Glutamatergic neuron (in vitro differentiated cells): ENCODE results near the gene PADI3. TPM values are rescaled to one million over a fixed set of nuclear protein-coding genes. Genes with fewer than 3 reads are reported as not detected.

Experiments used
- DNase-seq: peaks from one replicate; pipeline ENCODE4 v3.0.0; 2022
- H3K27ac Mint-ChIP-seq: one replicate; pipeline ENCODE4 v1.8.0; 2020; ENCODE audit warnings: mild to moderate bottlenecking, mixed read lengths, inconsistent platforms; ENCODE audit not compliant: unreplicated experiment
- H3K27me3 Mint-ChIP-seq: one replicate; pipeline ENCODE4 v1.8.0; 2020; ENCODE audit warnings: mild to moderate bottlenecking, moderate library complexity, mixed read lengths, inconsistent platforms; ENCODE audit not compliant: unreplicated experiment
- H3K36me3 Mint-ChIP-seq: one replicate; pipeline ENCODE4 v1.8.0; 2020; ENCODE audit warnings: mild to moderate bottlenecking, mixed read lengths, inconsistent platforms; ENCODE audit not compliant: unreplicated experiment
- H3K4me1 Mint-ChIP-seq: one replicate; pipeline ENCODE4 v1.8.0; 2020; ENCODE audit warnings: mild to moderate bottlenecking, low read depth, mixed read lengths, inconsistent platforms; ENCODE audit not compliant: unreplicated experiment
- H3K4me3 Mint-ChIP-seq: one replicate; pipeline ENCODE4 v1.8.0; 2020; ENCODE audit warnings: mild to moderate bottlenecking, mixed read lengths, inconsistent platforms; ENCODE audit not compliant: unreplicated experiment
- H3K9me3 Mint-ChIP-seq: one replicate; pipeline ENCODE4 v1.8.0; 2020; ENCODE audit warnings: mild to moderate bottlenecking, moderate library complexity, mixed read lengths, inconsistent platforms; ENCODE audit not compliant: unreplicated experiment
- CTCF ChIP-seq: fragments of 200-600 bp; sonication (generic); IDR thresholded peaks from one replicate; pipeline ENCODE4 v1.5.0; 2021; ENCODE audit not compliant: partially characterized antibody, unreplicated experiment
- total RNA-seq: library from RNA; stranded (reverse); fragmentation: NEBNext Ultra II Directional; extraction: Animal tissue kit (Norgen Biotek cat#: 25700); gene quantifications from one replicate; pipeline ENCODE4 v1.2.1, GENCODE V29; 2021; ENCODE audit not compliant: unreplicated experiment

The PADI3 gene
- total RNA-seq, 1 donor from 2014 or later = not detected

- no peak for DNase-seq
- no peak for TF ChIP-seq CTCF
- Mint-ChIP-seq H3K4me1 (no peaks in the 10 kb centered on the region), H3K27me3 (peaks cover 7% of the 10 kb centered on the region), H3K4me3 (no peak overlapping the region), H3K36me3 (no peaks in the 10 kb centered on the region), H3K27ac (no peak overlapping the region), H3K9me3 (peaks cover 5% of the 10 kb centered on the region)
These were observed 18.1 kb upstream of the PADI3 start for GRCh38 chr1:17230671-17231310.

- no peak for DNase-seq
- no peak for TF ChIP-seq CTCF
- no peak overlapping the region for H3K27ac Mint-ChIP-seq
- H3K4me1 Mint-ChIP-seq = no peaks in the 10 kb centered on the region
- no peak overlapping the region for H3K4me3 Mint-ChIP-seq
- no peaks in the 10 kb centered on the region for H3K36me3 Mint-ChIP-seq
- peaks cover 3% of the 10 kb centered on the region for H3K9me3 Mint-ChIP-seq
- H3K27me3 Mint-ChIP-seq = peaks cover 12% of the 10 kb centered on the region
These were observed 15.9 kb upstream of the PADI3 start for GRCh38 chr1:17232759-17233661.

- peaks cover 3% of the 10 kb centered on the region for H3K9me3 Mint-ChIP-seq
- no peaks in the 10 kb centered on the region for H3K4me1 Mint-ChIP-seq
- DNase-seq = no peak
- peaks cover 12% of the 10 kb centered on the region for H3K27me3 Mint-ChIP-seq
- no peak overlapping the region for H3K4me3 Mint-ChIP-seq
- H3K27ac Mint-ChIP-seq = no peak overlapping the region
- TF ChIP-seq CTCF = no peak
- H3K36me3 Mint-ChIP-seq = no peaks in the 10 kb centered on the region
These were observed 15.1 kb upstream of the PADI3 start for GRCh38 chr1:17233675-17234320.

GRCh38 chr1:17234405-17234804 lies 14.5 kb upstream of the PADI3 start:
- Mint-ChIP-seq H3K27ac (no peak overlapping the region), H3K36me3 (no peaks in the 10 kb centered on the region)

More at GRCh38 chr1:17234405-17234804, 14.5 kb upstream of the PADI3 start:
- H3K9me3 Mint-ChIP-seq = peaks cover 3% of the 10 kb centered on the region
- no peaks in the 10 kb centered on the region for H3K4me1 Mint-ChIP-seq
- TF ChIP-seq CTCF = no peak
- H3K4me3 Mint-ChIP-seq = no peak overlapping the region
- no peak for DNase-seq
- peaks cover 12% of the 10 kb centered on the region for H3K27me3 Mint-ChIP-seq
